ENCODE data around the gene TREX2. TPM values are rescaled to one million over a fixed set of nuclear protein-coding genes. Genes with fewer than 3 reads are reported as not detected.

TREX2 gene
- total and polyA plus RNA-seq, 7 donors, result 0.10 to 0.56 (median 0.27) TPM; not detected in 2

DNA sequence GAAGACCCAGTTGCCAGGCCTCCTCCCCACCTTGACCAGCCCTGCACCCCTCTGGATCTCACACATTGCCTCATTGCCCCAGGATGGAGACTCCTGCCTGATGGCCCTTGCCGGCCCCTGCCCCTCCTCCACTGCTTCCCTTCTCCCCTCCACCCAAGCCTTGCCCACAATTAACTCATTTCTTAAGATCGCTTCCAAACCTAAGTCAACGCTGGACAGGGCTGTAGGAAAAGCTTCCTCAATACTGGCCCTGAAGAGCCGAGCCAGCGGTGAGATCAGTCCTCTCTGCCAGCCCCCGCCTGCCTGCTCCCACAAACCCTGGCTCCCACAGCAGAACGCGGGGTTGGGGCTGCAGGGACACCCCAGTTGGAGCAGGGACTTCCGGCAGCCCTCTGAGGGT lies 32.0 kb upstream of the TREX2 start:
- WGBS, 3 donors, result 67 to 82% (median 76%) methylated on average over 3 to 9 of the region's 9 CpGs
- no peaks in the 10 kb centered on the region for H3K36me3 ChIP-seq (ENCODE audit: insufficient read depth in 1 of 2, low read depth in 1 of 2)
- no peak overlapping the region for H3K27ac ChIP-seq
- TF ChIP-seq, protein P1, sequence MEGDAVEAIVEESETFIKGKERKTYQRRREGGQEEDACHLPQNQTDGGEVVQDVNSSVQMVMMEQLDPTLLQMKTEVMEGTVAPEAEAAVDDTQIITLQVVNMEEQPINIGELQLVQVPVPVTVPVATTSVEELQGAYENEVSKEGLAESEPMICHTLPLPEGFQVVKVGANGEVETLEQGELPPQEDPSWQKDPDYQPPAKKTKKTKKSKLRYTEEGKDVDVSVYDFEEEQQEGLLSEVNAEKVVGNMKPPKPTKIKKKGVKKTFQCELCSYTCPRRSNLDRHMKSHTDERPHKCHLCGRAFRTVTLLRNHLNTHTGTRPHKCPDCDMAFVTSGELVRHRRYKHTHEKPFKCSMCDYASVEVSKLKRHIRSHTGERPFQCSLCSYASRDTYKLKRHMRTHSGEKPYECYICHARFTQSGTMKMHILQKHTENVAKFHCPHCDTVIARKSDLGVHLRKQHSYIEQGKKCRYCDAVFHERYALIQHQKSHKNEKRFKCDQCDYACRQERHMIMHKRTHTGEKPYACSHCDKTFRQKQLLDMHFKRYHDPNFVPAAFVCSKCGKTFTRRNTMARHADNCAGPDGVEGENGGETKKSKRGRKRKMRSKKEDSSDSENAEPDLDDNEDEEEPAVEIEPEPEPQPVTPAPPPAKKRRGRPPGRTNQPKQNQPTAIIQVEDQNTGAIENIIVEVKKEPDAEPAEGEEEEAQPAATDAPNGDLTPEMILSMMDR (IDR thresholded peaks at IDR 0.05), result no peak
- intact Hi-C loops (cut with DNase I), result no loop called here
- ATAC-seq, result peak in 1 of 4 donors; percentile 6
- H3K4me3 ChIP-seq, result no peak overlapping the region
- H3K27me3 ChIP-seq (ENCODE audit: insufficient read depth in 3 of 3, low read length in 2 of 3), result peaks cover 0 to 25% (median 0%) of the 10 kb centered on the region in 3 donors
- no peak for DNase-seq
- no peaks in the 10 kb centered on the region for H3K4me1 ChIP-seq
- H3K9me3 ChIP-seq, result no peaks in the 10 kb centered on the region

DNA sequence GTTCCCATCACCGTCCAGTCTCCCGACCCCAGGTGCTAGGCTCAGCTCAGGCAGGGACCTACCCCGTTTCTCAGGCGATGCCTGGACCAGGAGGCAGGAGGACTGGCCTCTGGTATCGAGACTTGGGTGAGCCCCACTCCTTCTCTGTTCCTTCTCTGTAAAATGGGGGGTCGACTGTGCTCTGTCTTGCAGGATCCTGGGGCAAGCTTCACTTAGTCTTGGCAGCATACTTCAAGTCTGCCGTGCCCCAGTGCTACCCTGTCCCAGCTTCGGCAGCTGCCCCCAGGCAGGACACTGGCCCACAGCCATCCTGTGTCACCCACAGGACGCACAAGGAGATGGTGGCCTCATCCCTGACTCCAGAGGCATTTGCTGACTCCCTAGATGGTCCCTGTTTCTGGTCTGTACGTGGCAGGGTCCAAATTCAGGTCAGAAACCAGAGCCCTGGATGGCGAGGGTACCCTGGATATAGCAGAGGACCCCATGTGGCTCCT lies 31.6 kb upstream of the TREX2 start:
- no peaks in the 10 kb centered on the region for H3K9me3 ChIP-seq
- H3K4me3 ChIP-seq, result no peak overlapping the region
- H3K27me3 ChIP-seq (ENCODE audit: insufficient read depth in 3 of 3, low read length in 2 of 3), result peaks cover 0 to 25% (median 0%) of the 10 kb centered on the region in 3 donors
- intact Hi-C loops (cut with DNase I), result no loop called here
- no peaks in the 10 kb centered on the region for H3K4me1 ChIP-seq
- no peak overlapping the region for H3K27ac ChIP-seq
- no peaks in the 10 kb centered on the region for H3K36me3 ChIP-seq (ENCODE audit: insufficient read depth in 1 of 2, low read depth in 1 of 2)
- DNase-seq (no peak), ATAC-seq (no peak)
- TF ChIP-seq, protein P1 (IDR thresholded peaks at IDR 0.05), result no peak
- WGBS, 3 donors, result 73 to 82% (median 74%) methylated on average over 6 to 11 of the region's 11 CpGs

DNA sequence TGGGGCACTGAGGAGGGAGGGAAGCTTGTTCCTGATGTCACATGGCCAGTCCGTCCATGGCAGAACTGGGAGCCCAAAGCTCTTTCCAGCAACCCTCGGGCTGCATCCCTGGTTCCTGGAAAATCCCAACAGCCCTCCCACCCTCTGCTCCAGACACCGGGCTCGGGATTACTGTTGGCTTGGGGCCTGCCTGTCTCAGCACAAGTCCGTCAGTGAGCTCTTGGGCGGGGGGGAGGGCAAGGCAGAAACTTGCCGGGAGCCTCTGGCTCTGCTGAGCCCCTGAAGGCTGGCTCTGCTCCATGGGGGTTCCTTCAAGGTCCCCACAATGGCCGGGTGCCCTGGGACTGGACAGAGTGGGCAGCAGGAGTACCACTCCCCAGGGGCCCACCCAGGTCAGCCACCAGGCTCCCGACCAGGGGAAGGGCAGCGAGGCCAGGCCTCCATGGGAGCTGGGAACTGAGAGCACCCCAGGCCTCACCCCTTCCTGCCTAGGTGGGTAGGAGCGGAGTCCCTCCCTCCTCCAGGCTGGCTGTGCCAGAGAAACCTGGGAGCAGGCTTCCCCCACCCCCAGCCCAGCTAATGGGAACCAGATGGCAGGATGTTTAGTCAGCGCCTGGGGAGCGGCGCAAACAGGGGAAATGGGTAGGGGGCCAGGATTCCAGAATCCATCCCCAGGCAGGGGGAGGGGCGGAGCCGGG lies 31.0 kb upstream of the TREX2 start:
- DNase-seq (peak in 1 of 2 donors; percentile 59), ATAC-seq (peak in 2 of 4 donors; percentile 21 to 23)
- Histone ChIP-seq H3K36me3 (ENCODE audit: insufficient read depth in 1 of 2, low read depth in 1 of 2) (no peaks in the 10 kb centered on the region), H3K9me3 (no peaks in the 10 kb centered on the region), H3K4me1 (no peaks in the 10 kb centered on the region), H3K27me3 (ENCODE audit: insufficient read depth in 3 of 3, low read length in 2 of 3) (peaks cover 0 to 25% (median 0%) of the 10 kb centered on the region in 3 donors), H3K4me3 (no peak overlapping the region), H3K27ac (no peak overlapping the region)
- WGBS, 3 donors, result 60 to 67% (median 66%) methylated on average over 6 to 16 of the region's 16 CpGs
- TF ChIP-seq, protein P1 (IDR thresholded peaks at IDR 0.05), result no peak
- intact Hi-C loops (cut with DNase I), result no loop called here

DNA sequence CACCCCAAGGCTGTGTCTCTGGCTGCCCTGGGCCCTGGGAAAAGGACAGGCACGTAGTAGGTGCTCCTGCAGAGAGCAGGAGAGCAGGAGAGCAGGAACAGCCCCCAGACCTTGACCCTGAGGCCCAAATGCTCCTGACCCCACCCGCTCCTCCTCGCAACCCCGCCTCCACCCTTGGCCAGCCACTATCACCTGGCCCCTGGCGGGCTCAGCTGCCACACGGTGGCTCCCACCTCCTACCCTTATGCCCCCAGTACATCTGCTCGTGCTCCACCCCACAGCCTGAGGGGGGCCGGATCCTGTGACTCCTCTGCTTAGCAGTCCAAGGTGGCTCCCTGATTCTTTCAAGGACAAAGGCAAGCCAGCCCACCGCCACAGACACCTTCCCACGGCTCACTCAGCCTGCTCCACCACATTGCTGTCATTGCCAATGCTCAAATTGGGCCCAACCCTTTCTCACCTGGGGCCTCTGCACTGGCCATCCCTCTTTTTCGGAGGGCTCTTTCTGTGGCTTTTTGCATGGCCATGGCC lies 30.0 kb upstream of the TREX2 start:
- TF ChIP-seq, protein P1 (IDR thresholded peaks at IDR 0.05), result no peak
- Histone ChIP-seq H3K27ac (no peak overlapping the region), H3K4me3 (no peak overlapping the region), H3K9me3 (no peaks in the 10 kb centered on the region), H3K36me3 (ENCODE audit: insufficient read depth in 1 of 2, low read depth in 1 of 2) (no peaks in the 10 kb centered on the region), H3K4me1 (no peaks in the 10 kb centered on the region), H3K27me3 (ENCODE audit: insufficient read depth in 3 of 3, low read length in 2 of 3) (peaks cover 0 to 25% (median 0%) of the 10 kb centered on the region in 3 donors)
- DNase-seq, result no peak
- intact Hi-C loops (cut with DNase I), result no loop called here
- WGBS, 3 donors, result 87 to 97% (median 92%) methylated on average over 5 to 11 of the region's 11 CpGs
- ATAC-seq, result no peak

Data from psoas muscle (tissue), 8 donors.